IPS-18a (cell line): Measurements from ENCODE around the gene CHD6.

Experiments used
- H3K27ac ChIP-seq: one replicate; pipeline ENCODE4 v1.5.1; 2013; ENCODE audit warnings: low read length
- H3K27me3 ChIP-seq: one replicate; pipeline ENCODE4 v1.6.1; 2013; ENCODE audit warnings: mild to moderate bottlenecking, low read length; ENCODE audit not compliant: control insufficient read depth, insufficient read depth
- H3K36me3 ChIP-seq: one replicate; pipeline ENCODE4 v1.6.1; 2013; ENCODE audit warnings: low read depth, low read length; ENCODE audit not compliant: control insufficient read depth
- H3K4me1 ChIP-seq: one replicate; pipeline ENCODE4 v1.6.1; 2013; ENCODE audit warnings: low read depth, low read length; ENCODE audit not compliant: control insufficient read depth
- H3K4me3 ChIP-seq: one replicate; pipeline ENCODE4 v1.5.1; 2013; ENCODE audit warnings: low read length
- H3K9ac ChIP-seq: one replicate; pipeline ENCODE4 v1.6.1; 2013; ENCODE audit warnings: mild to moderate bottlenecking, low read length, moderate library complexity
- H3K9me3 ChIP-seq: one replicate; pipeline ENCODE4 v1.6.1; 2013; ENCODE audit warnings: low read depth, low read length; ENCODE audit not compliant: control insufficient read depth

Gene CHD6

GRCh38 chr20:41619360-41620100 lies 1.4 kb upstream of the CHD6 start:
- Histone ChIP-seq H3K27ac (no peak overlapping the region), H3K36me3 (no peaks in the 10 kb centered on the region), H3K4me3 (peak overlapping the region; percentile 72), H3K9ac (no peak overlapping the region), H3K4me1 (peaks cover 30% of the 10 kb centered on the region), H3K9me3 (no peaks in the 10 kb centered on the region), H3K27me3 (no peaks in the 10 kb centered on the region)

- Histone ChIP-seq H3K9me3 (no peaks in the 10 kb centered on the region), H3K4me3 (peak overlapping the region; percentile 72), H3K27ac (no peak overlapping the region), H3K36me3 (no peaks in the 10 kb centered on the region), H3K27me3 (no peaks in the 10 kb centered on the region), H3K9ac (peak overlapping the region; percentile 60), H3K4me1 (peaks cover 37% of the 10 kb centered on the region)
Observed at GRCh38 chr20:41618807-41619311, 682 bp upstream of the CHD6 start.

DNA sequence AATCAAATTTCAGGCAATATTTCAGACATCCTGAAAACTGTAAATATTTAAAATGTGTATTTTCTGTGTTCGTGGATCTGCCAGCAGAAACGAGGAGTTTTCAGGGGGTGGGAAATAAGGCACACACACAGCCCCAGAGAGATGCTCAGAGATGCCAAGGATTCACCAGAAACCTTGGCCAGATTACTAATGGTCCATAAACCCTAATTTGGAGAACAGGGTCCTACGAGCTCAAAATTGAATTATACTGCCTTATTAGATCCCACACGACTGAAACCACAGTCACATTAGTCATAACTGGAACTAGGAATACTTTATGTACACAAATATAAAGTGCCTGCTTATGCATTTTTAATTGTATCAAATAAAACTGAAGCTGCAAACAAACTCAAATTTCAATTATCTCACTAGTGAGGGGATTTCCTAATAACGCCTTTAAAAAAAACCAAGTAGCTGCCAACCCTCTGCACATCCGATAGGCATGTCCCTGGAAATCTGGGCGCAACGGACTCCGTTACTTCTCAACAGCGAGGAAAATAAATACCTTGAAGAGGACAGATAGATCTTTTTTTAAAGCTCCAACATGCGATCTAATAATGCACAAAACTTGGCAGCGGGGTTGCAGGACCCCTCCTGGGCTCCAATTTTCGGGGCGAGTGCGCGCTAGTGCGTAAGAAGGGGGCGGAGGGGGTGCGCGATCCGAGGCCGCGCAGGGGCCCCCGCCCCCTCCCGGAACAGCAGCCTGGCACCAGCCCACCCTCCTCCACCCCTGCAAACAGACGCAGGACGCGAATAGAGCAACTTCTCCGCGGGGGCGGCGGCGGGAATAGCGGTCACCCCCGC lies 897 bp downstream of the CHD6 start:
- Histone ChIP-seq H3K9me3 (no peaks in the 10 kb centered on the region), H3K27ac (no peak overlapping the region), H3K9ac (peak overlapping the region; percentile 76), H3K4me3 (peak overlapping the region; percentile 87), H3K36me3 (no peaks in the 10 kb centered on the region), H3K4me1 (peaks cover 44% of the 10 kb centered on the region), H3K27me3 (no peaks in the 10 kb centered on the region)

GRCh38 chr20:41616228-41616627 lies 1.9 kb downstream of the CHD6 start:
- Histone ChIP-seq H3K4me1 (peaks cover 44% of the 10 kb centered on the region), H3K27me3 (no peaks in the 10 kb centered on the region), H3K27ac (no peak overlapping the region), H3K9me3 (no peaks in the 10 kb centered on the region), H3K4me3 (no peak overlapping the region), H3K36me3 (no peaks in the 10 kb centered on the region), H3K9ac (no peak overlapping the region)

DNA sequence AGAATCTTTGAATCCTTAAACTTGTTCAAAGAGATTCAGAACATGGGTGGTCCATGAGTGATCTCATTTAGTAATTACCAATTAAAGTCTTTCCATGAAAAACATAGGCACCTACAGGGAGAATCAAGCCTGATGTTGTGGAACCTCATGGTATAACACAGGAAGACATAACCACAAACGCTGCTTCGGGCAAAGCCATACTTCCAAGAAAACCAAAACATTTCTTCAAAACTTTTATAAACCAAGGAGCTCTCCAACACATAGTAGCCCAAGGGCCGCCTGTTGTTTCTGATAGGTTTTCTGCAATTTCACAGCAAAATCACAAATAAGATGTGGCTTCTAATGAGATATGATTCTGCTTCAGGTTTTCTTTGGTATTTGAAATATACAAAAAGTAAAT lies 2.5 kb downstream of the CHD6 start:
- Histone ChIP-seq H3K4me1 (peaks cover 44% of the 10 kb centered on the region), H3K9ac (no peak overlapping the region), H3K9me3 (no peaks in the 10 kb centered on the region), H3K27me3 (no peaks in the 10 kb centered on the region), H3K27ac (no peak overlapping the region), H3K4me3 (peak overlapping the region; percentile 7), H3K36me3 (no peaks in the 10 kb centered on the region)

- H3K36me3 ChIP-seq = no peaks in the 10 kb centered on the region
- H3K27me3 ChIP-seq = no peaks in the 10 kb centered on the region
- H3K4me3 ChIP-seq = peak overlapping the region; percentile 7
- no peak overlapping the region for H3K27ac ChIP-seq
- no peaks in the 10 kb centered on the region for H3K9me3 ChIP-seq
- H3K4me1 ChIP-seq = peaks cover 44% of the 10 kb centered on the region
- no peak overlapping the region for H3K9ac ChIP-seq
Observed at GRCh38 chr20:41615110-41615509, 3.1 kb downstream of the CHD6 start.

- peaks cover 37% of the 10 kb centered on the region for H3K4me1 ChIP-seq
- H3K27me3 ChIP-seq = no peaks in the 10 kb centered on the region
- H3K27ac ChIP-seq = no peak overlapping the region
- no peak overlapping the region for H3K4me3 ChIP-seq
- H3K36me3 ChIP-seq = no peaks in the 10 kb centered on the region
- no peaks in the 10 kb centered on the region for H3K9me3 ChIP-seq
- H3K9ac ChIP-seq = no peak overlapping the region
Observed at GRCh38 chr20:41613321-41613720, 4.9 kb downstream of the CHD6 start.

GRCh38 chr20:41609474-41609873 lies 8.7 kb downstream of the CHD6 start:
- peaks cover 2% of the 10 kb centered on the region for H3K36me3 ChIP-seq
- peaks cover 17% of the 10 kb centered on the region for H3K4me1 ChIP-seq
- no peaks in the 10 kb centered on the region for H3K27me3 ChIP-seq
- no peak overlapping the region for H3K4me3 ChIP-seq
- no peak overlapping the region for H3K27ac ChIP-seq
- H3K9ac ChIP-seq = no peak overlapping the region
- no peaks in the 10 kb centered on the region for H3K9me3 ChIP-seq

DNA sequence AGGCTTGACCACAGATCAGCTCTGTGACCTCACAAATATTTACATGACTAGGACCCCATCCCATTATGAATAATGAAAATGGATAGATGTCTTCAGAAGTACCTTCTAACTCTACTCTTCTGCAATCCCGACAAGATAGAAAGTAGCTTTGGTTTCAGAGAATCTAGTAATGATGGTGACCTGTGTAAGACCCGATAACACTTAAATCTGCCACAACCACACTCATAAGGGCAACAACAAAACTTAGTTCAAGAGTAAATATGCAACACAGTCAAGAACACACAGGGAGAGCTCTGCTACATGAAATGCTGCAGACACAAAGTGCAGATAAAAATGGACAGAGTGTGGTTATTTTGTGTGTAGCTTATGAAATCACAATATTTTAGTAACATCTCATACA lies 9.6 kb downstream of the CHD6 start:
- no peaks in the 10 kb centered on the region for H3K27me3 ChIP-seq
- H3K4me1 ChIP-seq = peaks cover 8% of the 10 kb centered on the region
- no peak overlapping the region for H3K9ac ChIP-seq
- H3K9me3 ChIP-seq = no peaks in the 10 kb centered on the region
- H3K36me3 ChIP-seq = peaks cover 2% of the 10 kb centered on the region
- no peak overlapping the region for H3K4me3 ChIP-seq
- H3K27ac ChIP-seq = no peak overlapping the region

DNA sequence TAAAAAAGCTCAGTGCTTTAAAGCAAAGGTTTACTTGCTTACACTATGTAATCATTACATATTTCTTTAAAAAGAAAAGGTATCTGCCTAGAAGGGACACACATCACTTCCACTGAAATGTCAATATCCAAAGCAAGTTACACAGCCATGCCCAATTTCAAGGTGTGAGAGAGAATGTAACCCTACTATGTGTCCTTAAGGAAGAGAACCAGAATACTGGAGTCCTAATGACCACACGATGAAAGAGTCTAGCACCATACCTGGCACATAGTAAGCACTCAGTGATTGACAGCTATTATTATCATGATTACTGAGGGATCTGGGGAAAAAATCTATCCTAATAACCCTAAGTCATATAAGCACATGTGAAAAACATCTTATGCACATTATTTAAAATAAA lies 10.4 kb downstream of the CHD6 start:
- Histone ChIP-seq H3K27me3 (no peaks in the 10 kb centered on the region), H3K9ac (no peak overlapping the region), H3K4me3 (no peak overlapping the region), H3K36me3 (peaks cover 2% of the 10 kb centered on the region), H3K4me1 (peaks cover 3% of the 10 kb centered on the region), H3K27ac (no peak overlapping the region), H3K9me3 (no peaks in the 10 kb centered on the region)

GRCh38 chr20:41604002-41604401 lies 14.2 kb downstream of the CHD6 start:
- H3K27ac ChIP-seq = no peak overlapping the region
- no peaks in the 10 kb centered on the region for H3K27me3 ChIP-seq
- H3K9ac ChIP-seq = no peak overlapping the region
- H3K4me3 ChIP-seq = no peak overlapping the region
- peaks cover 12% of the 10 kb centered on the region for H3K9me3 ChIP-seq
- H3K36me3 ChIP-seq = peaks cover 2% of the 10 kb centered on the region
- H3K4me1 ChIP-seq = peaks cover 3% of the 10 kb centered on the region
